LNCaP clone FGC (cell line): ENCODE measurements around the gene ZNF165.
"Not testable (repeated sequence)": the region's sequence is repeated elsewhere in the genome, so short reads cannot be mapped to it uniquely, and the experiment has no call there.

Experiments used
- DNase-seq: peaks from one replicate; pipeline ENCODE4 v3.0.0-alpha.2; 2011; ENCODE audit warnings: low read depth
- H3K4me3 ChIP-seq: 2 replicates; pipeline ENCODE4 v1.5.1; 2011; ENCODE audit warnings: mild to moderate bottlenecking, low read depth, low read length, control low read depth
- CTCF ChIP-seq: IDR thresholded peaks from 2 replicates; pipeline ENCODE4 v1.5.1; 2012; ENCODE audit warnings: mild to moderate bottlenecking; ENCODE audit not compliant: control insufficient read depth, insufficient read depth; ENCODE audit errors: extremely low read depth

The ZNF165 gene

GRCh38 chr6:28118217-28118616 lies 37.8 kb downstream of the ZNF165 start:
- no peak for TF ChIP-seq CTCF
- no peak for DNase-seq
- no peak overlapping the region for H3K4me3 ChIP-seq

DNA sequence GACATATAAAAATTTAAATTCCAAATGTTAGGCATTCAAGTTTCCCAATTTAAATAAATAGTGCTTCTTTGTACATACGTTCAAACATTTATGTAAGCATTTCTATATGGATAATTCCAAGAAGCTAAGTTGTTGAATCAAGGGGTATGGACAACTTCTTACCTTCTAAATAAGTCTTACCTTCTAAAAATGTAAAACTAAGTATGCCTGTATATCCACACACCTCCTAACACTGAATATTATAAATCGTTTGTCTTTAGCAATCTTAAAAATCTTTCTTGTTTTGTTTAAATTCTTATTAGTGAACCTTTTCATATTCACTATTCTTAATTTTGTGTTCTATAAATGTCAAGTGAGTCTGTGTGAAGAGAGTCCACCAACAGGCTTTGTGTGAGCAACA lies 41.5 kb downstream of the ZNF165 start:
- no peak for DNase-seq
- no peak overlapping the region for H3K4me3 ChIP-seq
- TF ChIP-seq CTCF: no peak

- not testable (repeated sequence) for DNase-seq, H3K4me3 ChIP-seq
Observed at GRCh38 chr6:28122283-28122682, 41.9 kb downstream of the ZNF165 start.

DNA sequence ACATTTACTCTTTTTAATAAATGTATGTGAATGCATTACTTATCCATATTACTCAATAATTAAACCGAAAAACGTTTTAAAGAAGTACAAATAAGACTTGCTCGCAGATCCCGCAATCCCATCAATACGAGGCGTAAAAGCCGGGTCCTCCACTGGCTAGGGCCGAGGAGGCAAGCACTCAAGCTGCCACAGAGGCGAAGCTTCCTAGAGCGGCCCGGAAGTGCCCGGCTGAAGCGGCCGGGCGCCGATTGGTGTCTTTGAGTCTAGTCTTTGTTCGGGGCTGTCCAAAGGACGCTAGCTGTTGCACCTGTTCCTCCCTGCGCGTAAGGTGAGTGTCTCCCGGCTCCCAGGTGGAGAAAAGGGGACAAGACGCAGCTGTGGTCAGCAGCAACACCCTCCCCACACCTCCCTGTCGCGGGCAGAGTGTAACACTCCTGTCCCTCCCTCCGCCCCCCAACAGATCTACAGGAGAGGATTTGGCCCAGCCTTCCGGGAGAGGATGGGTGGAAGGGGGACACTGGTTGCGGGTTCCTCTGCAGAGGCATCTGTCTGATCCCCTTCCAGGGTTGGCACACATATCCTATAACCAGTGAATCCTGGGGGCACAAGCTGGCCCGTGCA lies 44.1 kb downstream of the ZNF165 start, which contains the start of gene ZSCAN16:
Gene ZSCAN16, plus strand, starts transcription at position 260 of the 621 bp plus-strand sequence. CDS start 835 bp downstream, outside the sequence.
- H3K4me3 ChIP-seq: peak within 1 kb of the TSS; percentile 84
- DNase-seq: peak; percentile 70
- TF ChIP-seq CTCF: no peak

DNA sequence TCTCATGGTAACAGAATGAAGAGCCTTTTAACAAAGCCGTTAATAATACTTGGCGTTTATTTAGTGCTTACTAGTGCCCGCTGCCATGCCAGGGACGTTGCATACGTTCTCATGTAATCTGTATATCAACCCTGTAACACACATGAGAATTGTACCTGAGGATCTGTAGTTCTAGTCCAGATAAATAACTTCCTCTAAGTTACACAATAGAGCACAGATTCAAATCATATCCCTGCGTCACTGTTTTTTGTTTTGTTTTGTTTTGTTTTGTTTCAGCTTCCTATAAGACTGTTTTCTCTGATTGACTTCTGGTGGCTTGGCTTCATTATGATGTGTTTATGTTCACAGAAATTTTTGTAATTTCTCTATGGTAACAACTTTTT lies 44.6 kb downstream of the ZNF165 start:
- DNase-seq: no peak
- no peak for TF ChIP-seq CTCF
- H3K4me3 ChIP-seq: peak overlapping the region; percentile 84

DNA sequence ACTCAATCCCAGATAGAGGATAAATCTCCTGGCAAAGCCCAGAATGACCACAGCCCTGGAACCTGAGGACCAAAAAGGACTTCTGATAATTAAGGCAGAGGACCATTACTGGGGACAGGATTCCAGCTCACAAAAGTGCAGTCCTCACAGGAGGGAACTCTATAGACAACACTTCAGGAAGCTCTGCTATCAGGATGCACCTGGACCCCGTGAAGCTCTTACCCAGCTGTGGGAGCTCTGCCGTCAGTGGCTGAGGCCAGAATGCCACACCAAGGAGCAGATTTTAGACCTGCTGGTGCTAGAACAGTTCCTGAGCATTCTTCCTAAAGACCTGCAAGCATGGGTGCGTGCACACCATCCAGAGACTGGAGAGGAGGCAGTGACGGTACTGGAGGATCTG lies 45.0 kb downstream of the ZNF165 start:
- DNase-seq: no peak
- H3K4me3 ChIP-seq: peak overlapping the region; percentile 84
- no peak for TF ChIP-seq CTCF

DNA sequence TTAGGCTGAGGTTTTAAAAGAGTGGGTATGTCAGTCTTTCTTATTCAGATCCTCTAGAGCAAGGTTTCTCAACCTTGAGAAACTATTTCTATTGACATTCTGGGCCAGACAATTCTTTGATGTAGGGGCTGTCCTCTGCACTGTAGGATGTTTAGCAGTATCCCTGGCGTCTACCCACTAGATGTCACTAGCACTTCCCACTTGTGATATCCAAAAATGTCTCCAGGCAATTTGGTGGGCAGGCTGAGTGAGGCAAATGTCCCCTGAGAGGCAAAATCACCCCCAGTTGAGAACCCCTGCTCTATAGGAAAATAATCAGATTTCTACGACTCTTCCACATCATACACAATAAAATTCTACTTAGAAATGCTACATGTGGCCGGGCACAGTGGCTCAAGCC lies 53.6 kb downstream of the ZNF165 start:
- H3K4me3 ChIP-seq: no peak overlapping the region
- no peak for DNase-seq
- TF ChIP-seq CTCF: peak; percentile 56
